Measurements from ENCODE around the gene GRM1. TPM values are rescaled to one million over a fixed set of nuclear protein-coding genes. Genes with fewer than 3 reads are reported as not detected.

Gene GRM1
- total RNA-seq, 2 donors from 2014 or later: 0.54 TPM; not detected in 1

GRCh38 chr6:146301764-146302163, 272.9 kb downstream of the GRM1 start:
- no peak for TF ChIP-seq CTCF (IDR thresholded peaks at IDR 0.05)
- DNase-seq (ENCODE audit: low spot score) (no peak), ATAC-seq (ENCODE audit: insufficient number of reproducible peaks, low FRiP score, low read depth) (no peak)
- Histone ChIP-seq H3K36me3 (no peaks in the 10 kb centered on the region), H3K4me1 (ENCODE audit: control insufficient read depth in 1 of 2, low read depth in 2 of 2) (no peaks in the 10 kb centered on the region), H3K4me3 (no peak overlapping the region), H3K9me3 (no peaks in the 10 kb centered on the region), H3K27me3 (replicated peaks; ENCODE audit: insufficient read depth) (no peaks in the 10 kb centered on the region), H3K27ac (no peak overlapping the region)

- no peaks in the 10 kb centered on the region for H3K27me3 ChIP-seq (replicated peaks; ENCODE audit: insufficient read depth)
- H3K4me1 ChIP-seq (ENCODE audit: control insufficient read depth in 1 of 2, low read depth in 2 of 2): no peaks in the 10 kb centered on the region
- no peak for TF ChIP-seq CTCF (IDR thresholded peaks at IDR 0.05)
- no peak overlapping the region for H3K27ac ChIP-seq
- H3K4me3 ChIP-seq: no peak overlapping the region
- ATAC-seq (ENCODE audit: insufficient number of reproducible peaks, low FRiP score, low read depth) (no peak), DNase-seq (ENCODE audit: low spot score) (no peak)
- no peaks in the 10 kb centered on the region for H3K9me3 ChIP-seq
- H3K36me3 ChIP-seq: no peaks in the 10 kb centered on the region
Observed at GRCh38 chr6:146302994-146303393, 274.1 kb downstream of the GRM1 start.

- H3K27ac ChIP-seq: no peak overlapping the region
- DNase-seq (ENCODE audit: low spot score) (no peak), ATAC-seq (ENCODE audit: insufficient number of reproducible peaks, low FRiP score, low read depth) (no peak)
- H3K36me3 ChIP-seq: no peaks in the 10 kb centered on the region
- H3K4me1 ChIP-seq (ENCODE audit: control insufficient read depth in 1 of 2, low read depth in 2 of 2): no peaks in the 10 kb centered on the region
- no peak overlapping the region for H3K4me3 ChIP-seq
- H3K27me3 ChIP-seq (replicated peaks; ENCODE audit: insufficient read depth): no peaks in the 10 kb centered on the region
- H3K9me3 ChIP-seq: no peaks in the 10 kb centered on the region
- no peak for TF ChIP-seq CTCF (IDR thresholded peaks at IDR 0.05)
Observed at GRCh38 chr6:146304181-146304580, 275.3 kb downstream of the GRM1 start.

GRCh38 chr6:146305092-146305491, 276.2 kb downstream of the GRM1 start:
- Histone ChIP-seq H3K9me3 (no peaks in the 10 kb centered on the region), H3K4me1 (ENCODE audit: control insufficient read depth in 1 of 2, low read depth in 2 of 2) (no peaks in the 10 kb centered on the region), H3K27ac (no peak overlapping the region), H3K36me3 (no peaks in the 10 kb centered on the region), H3K27me3 (replicated peaks; ENCODE audit: insufficient read depth) (no peaks in the 10 kb centered on the region), H3K4me3 (no peak overlapping the region)
- no peak for DNase-seq (ENCODE audit: low spot score)
- TF ChIP-seq CTCF (IDR thresholded peaks at IDR 0.05): no peak
- no peak for ATAC-seq (ENCODE audit: insufficient number of reproducible peaks, low FRiP score, low read depth)

- H3K4me3 ChIP-seq: no peak overlapping the region
- no peaks in the 10 kb centered on the region for H3K9me3 ChIP-seq
- no peaks in the 10 kb centered on the region for H3K27me3 ChIP-seq (replicated peaks; ENCODE audit: insufficient read depth)
- H3K36me3 ChIP-seq: no peaks in the 10 kb centered on the region
- no peak for ATAC-seq (ENCODE audit: insufficient number of reproducible peaks, low FRiP score, low read depth)
- TF ChIP-seq CTCF (IDR thresholded peaks at IDR 0.05): no peak
- H3K4me1 ChIP-seq (ENCODE audit: control insufficient read depth in 1 of 2, low read depth in 2 of 2): no peaks in the 10 kb centered on the region
- DNase-seq (ENCODE audit: low spot score): no peak
- no peak overlapping the region for H3K27ac ChIP-seq
Observed at GRCh38 chr6:146305951-146306350, 277.1 kb downstream of the GRM1 start.

Measured in thoracic aorta (tissue), 2 donors.